ENCODE data around the gene ENPP3. TPM values are rescaled to one million over a fixed set of nuclear protein-coding genes. Genes with fewer than 3 reads are reported as not detected.

The ENPP3 gene
- total and polyA plus RNA-seq, 2 experiments from 2014 or later, result not detected

GRCh38 chr6:131761060-131761761 lies 124.1 kb downstream of the ENPP3 start:
- Mint-ChIP-seq H3K27ac (no peak overlapping the region), H3K4me3 (no peak overlapping the region), H3K27me3 (ENCODE audit: insufficient read depth, low read depth, poor library complexity) (peaks cover 2% of the 10 kb centered on the region), H3K4me1 (peaks cover 4% of the 10 kb centered on the region; the same call in 2 of the 3 replicates), H3K36me3 (ENCODE audit: low read depth) (no peaks in the 10 kb centered on the region), H3K9me3 (no peaks in the 10 kb centered on the region)
- H4K20me1 ChIP-seq (replicated peaks; ENCODE audit: insufficient read depth), result no peaks in the 10 kb centered on the region
- no peaks in the 10 kb centered on the region for H3K9me2 ChIP-seq (ENCODE audit: insufficient read depth)
- no peaks in the 10 kb centered on the region for H3K79me2 ChIP-seq (replicated peaks; ENCODE audit: insufficient read depth)
- H3K4me2 ChIP-seq, result no peak overlapping the region
- no peaks in the 10 kb centered on the region for H3K27me3 ChIP-seq (ENCODE audit: insufficient read depth)
- H3F3A ChIP-seq (replicated peaks; ENCODE audit: low read depth), result no peaks in the 10 kb centered on the region
- H2AFZ ChIP-seq, result peak overlapping the region; percentile 56; the same call in 1 of the 2 replicates
- ATAC-seq (no peak), DNase-seq (ENCODE audit: low spot score) (no peak)
- TF ChIP-seq ZNF462 (CRISPR knock-in tag; IDR thresholded peaks at IDR 0.05), result no peak
- no peak for TF ChIP-seq ETS1 (IDR thresholded peaks at IDR 0.05)
- TF ChIP-seq EZH2phosphoT487 (IDR thresholded peaks at IDR 0.05; ENCODE audit: unreplicated experiment), result no peak
- TF ChIP-seq POLR2AphosphoS5 (IDR thresholded peaks at IDR 0.05; ENCODE audit: low read depth), result no peak
- TF ChIP-seq REST (IDR thresholded peaks at IDR 0.05; ENCODE audit: unreplicated experiment), result no peak
- no peak for TF ChIP-seq CREB1 (CRISPR knock-in tag; IDR thresholded peaks at IDR 0.05; ENCODE audit: low read depth)
- no peak for TF ChIP-seq NANOG (IDR thresholded peaks at IDR 0.05; ENCODE audit: borderline replicate concordance)
- no peak for TF ChIP-seq ZNF114 (CRISPR knock-in tag; IDR thresholded peaks at IDR 0.05)
- H3K4me3 ChIP-seq, result no peak overlapping the region
- H3K27ac ChIP-seq (ENCODE audit: low read depth), result no peak overlapping the region
- H3K36me3 ChIP-seq (ENCODE audit: insufficient read depth), result no peaks in the 10 kb centered on the region
- no peaks in the 10 kb centered on the region for H3K4me1 ChIP-seq (ENCODE audit: insufficient read depth)
